Neuron (in vitro differentiated cells): Measurements from ENCODE around the gene STX16.

ENCODE experiments used
- H2AFZ ChIP-seq: one replicate; pipeline ENCODE4 v1.6.1; 2013; ENCODE audit warnings: low read depth, mild to moderate bottlenecking, inconsistent platforms, low read length, moderate library complexity
- H3K27me3 ChIP-seq: one replicate; pipeline ENCODE4 v1.6.1; 2013; ENCODE audit warnings: low read length; ENCODE audit not compliant: insufficient read depth
- H3K36me3 ChIP-seq: one replicate; pipeline ENCODE4 v1.6.1; 2013; ENCODE audit warnings: low read length; ENCODE audit not compliant: insufficient read depth
- H3K4me1 ChIP-seq: one replicate; pipeline ENCODE4 v1.6.1; 2013; ENCODE audit warnings: low read length; ENCODE audit not compliant: insufficient read depth
- H3K4me3 ChIP-seq: 2 replicates; pipeline ENCODE4 v1.5.1; 2013; ENCODE audit warnings: mild to moderate bottlenecking, low read length, moderate library complexity
- H3K9me3 ChIP-seq: one replicate; pipeline ENCODE4 v1.6.1; 2013; ENCODE audit warnings: low read length

STX16 gene

DNA sequence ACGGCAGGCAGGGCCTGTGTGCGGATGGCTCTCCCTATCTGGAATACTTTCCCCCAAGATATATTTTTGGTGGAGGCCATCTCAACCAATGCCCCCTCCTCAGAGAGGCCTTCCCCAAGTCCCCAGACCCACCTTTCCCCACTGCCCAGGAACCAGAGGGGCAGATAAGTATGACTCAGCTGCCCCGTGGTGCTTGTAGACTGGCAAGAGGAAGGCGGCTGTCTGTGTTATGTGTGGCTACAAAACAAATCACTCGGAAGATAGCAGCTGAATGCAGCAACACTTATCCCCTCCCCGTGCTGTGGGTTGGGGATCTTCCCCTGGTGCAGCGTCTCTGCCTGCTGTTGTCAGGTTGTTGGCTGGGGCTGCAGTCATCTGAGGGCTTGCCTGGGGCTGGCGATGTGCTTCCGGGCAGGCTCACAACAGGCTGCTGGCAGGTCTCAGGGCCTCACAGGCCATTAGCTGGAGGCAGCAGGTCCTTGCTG lies 48.6 kb downstream of the STX16 start:
- H3K27me3 ChIP-seq, result no peaks in the 10 kb centered on the region
- H2AFZ ChIP-seq, result no peak overlapping the region
- no peak overlapping the region for H3K4me3 ChIP-seq
- peaks cover 70% of the 10 kb centered on the region for H3K36me3 ChIP-seq
- H3K9me3 ChIP-seq, result peaks cover 7% of the 10 kb centered on the region
- H3K4me1 ChIP-seq, result no peaks in the 10 kb centered on the region

DNA sequence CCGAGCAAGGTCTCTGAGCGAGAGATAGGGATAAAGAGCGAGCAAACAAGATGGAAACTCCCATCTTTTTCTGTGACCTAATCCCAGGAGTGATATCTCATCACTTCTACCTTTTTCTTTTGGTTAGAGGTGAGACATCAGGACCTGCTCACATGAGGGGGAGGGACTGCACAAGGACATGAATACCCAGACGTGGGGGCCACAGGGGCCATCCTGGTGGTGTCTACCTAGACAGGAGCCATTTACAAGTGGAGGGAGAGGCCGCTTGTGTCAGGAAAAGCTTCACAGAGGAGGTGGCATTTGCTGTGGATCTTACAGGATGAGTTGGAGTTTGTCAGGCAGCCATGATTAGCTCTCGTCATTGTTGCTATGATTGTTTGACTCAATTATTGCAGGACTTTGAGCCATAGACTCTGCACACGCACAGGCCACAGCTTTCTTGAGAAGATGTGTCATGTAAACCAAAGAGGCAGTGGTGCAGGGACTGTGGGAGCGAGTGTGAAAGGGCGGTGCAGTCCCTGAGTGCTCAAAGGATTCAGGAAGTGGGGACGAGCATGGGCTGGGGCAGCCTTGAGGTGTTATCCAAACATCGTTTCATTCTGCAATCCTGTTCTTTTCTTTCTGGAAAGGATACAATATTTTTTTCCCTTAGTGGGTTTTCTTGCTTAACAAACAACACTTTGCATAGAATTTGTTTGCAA lies 49.2 kb downstream of the STX16 start:
- H3K27me3 ChIP-seq, result no peaks in the 10 kb centered on the region
- H3K36me3 ChIP-seq, result peaks cover 72% of the 10 kb centered on the region
- H3K9me3 ChIP-seq, result peaks cover 7% of the 10 kb centered on the region
- H3K4me1 ChIP-seq, result no peaks in the 10 kb centered on the region
- no peak overlapping the region for H3K4me3 ChIP-seq
- no peak overlapping the region for H2AFZ ChIP-seq

DNA sequence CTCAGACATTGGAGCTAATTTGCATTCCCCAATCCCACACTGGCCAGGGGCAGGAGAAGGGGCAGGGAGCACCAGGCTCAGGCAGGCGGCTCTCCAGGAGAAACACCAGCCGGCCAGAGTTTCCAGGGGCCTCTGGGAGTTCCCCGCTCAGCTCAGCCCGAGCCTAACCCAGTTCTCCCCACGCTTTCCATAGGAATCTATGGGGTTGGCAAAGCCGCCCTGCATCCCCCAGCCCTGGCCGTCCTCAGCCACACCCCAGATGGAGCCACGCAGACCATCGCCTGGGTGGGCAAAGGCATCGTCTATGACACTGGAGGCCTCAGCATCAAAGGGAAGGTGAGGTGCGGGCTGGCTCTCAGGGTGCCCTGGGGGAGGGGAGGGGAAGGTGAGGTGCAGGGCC lies 49.7 kb downstream of the STX16 start:
- no peak overlapping the region for H2AFZ ChIP-seq
- peaks cover 70% of the 10 kb centered on the region for H3K36me3 ChIP-seq
- no peak overlapping the region for H3K4me3 ChIP-seq
- no peaks in the 10 kb centered on the region for H3K4me1 ChIP-seq
- no peaks in the 10 kb centered on the region for H3K27me3 ChIP-seq
- peaks cover 7% of the 10 kb centered on the region for H3K9me3 ChIP-seq

GRCh38 chr20:58701431-58702160 lies 50.5 kb downstream of the STX16 start:
- H3K36me3 ChIP-seq, result peaks cover 62% of the 10 kb centered on the region
- H2AFZ ChIP-seq, result no peak overlapping the region
- no peaks in the 10 kb centered on the region for H3K27me3 ChIP-seq
- peaks cover 7% of the 10 kb centered on the region for H3K9me3 ChIP-seq
- no peak overlapping the region for H3K4me3 ChIP-seq
- H3K4me1 ChIP-seq, result no peaks in the 10 kb centered on the region

- Histone ChIP-seq H3K36me3 (peaks cover 57% of the 10 kb centered on the region), H2AFZ (no peak overlapping the region), H3K4me1 (no peaks in the 10 kb centered on the region), H3K27me3 (no peaks in the 10 kb centered on the region), H3K4me3 (no peak overlapping the region), H3K9me3 (peaks cover 7% of the 10 kb centered on the region)
Measured at GRCh38 chr20:58702161-58702510, 51.1 kb downstream of the STX16 start.

GRCh38 chr20:58702859-58703648 lies 52.0 kb downstream of the STX16 start:
- H3K36me3 ChIP-seq, result peaks cover 53% of the 10 kb centered on the region
- H3K9me3 ChIP-seq, result peaks cover 7% of the 10 kb centered on the region
- no peaks in the 10 kb centered on the region for H3K27me3 ChIP-seq
- no peaks in the 10 kb centered on the region for H3K4me1 ChIP-seq
- H3K4me3 ChIP-seq, result no peak overlapping the region
- no peak overlapping the region for H2AFZ ChIP-seq

- H3K9me3 ChIP-seq, result peaks cover 7% of the 10 kb centered on the region
- H3K36me3 ChIP-seq, result peaks cover 50% of the 10 kb centered on the region
- H3K27me3 ChIP-seq, result no peaks in the 10 kb centered on the region
- H3K4me1 ChIP-seq, result no peaks in the 10 kb centered on the region
- no peak overlapping the region for H2AFZ ChIP-seq
- no peak overlapping the region for H3K4me3 ChIP-seq
Measured at GRCh38 chr20:58703765-58704371, 52.8 kb downstream of the STX16 start.

- peaks cover 38% of the 10 kb centered on the region for H3K36me3 ChIP-seq
- H2AFZ ChIP-seq, result no peak overlapping the region
- no peaks in the 10 kb centered on the region for H3K27me3 ChIP-seq
- H3K9me3 ChIP-seq, result peaks cover 7% of the 10 kb centered on the region
- no peaks in the 10 kb centered on the region for H3K4me1 ChIP-seq
- H3K4me3 ChIP-seq, result no peak overlapping the region
Measured at GRCh38 chr20:58705208-58705926, 54.3 kb downstream of the STX16 start.

- H3K9me3 ChIP-seq, result peaks cover 7% of the 10 kb centered on the region
- peaks cover 36% of the 10 kb centered on the region for H3K36me3 ChIP-seq
- H3K27me3 ChIP-seq, result no peaks in the 10 kb centered on the region
Measured at GRCh38 chr20:58706150-58706892, 55.2 kb downstream of the STX16 start.

GRCh38 chr20:58706975-58707681 lies 56.0 kb downstream of the STX16 start:
- no peak overlapping the region for H2AFZ ChIP-seq
- no peak overlapping the region for H3K4me3 ChIP-seq
- H3K9me3 ChIP-seq, result peaks cover 7% of the 10 kb centered on the region
- H3K4me1 ChIP-seq, result no peaks in the 10 kb centered on the region
- H3K36me3 ChIP-seq, result peaks cover 28% of the 10 kb centered on the region
- no peaks in the 10 kb centered on the region for H3K27me3 ChIP-seq

More at GRCh38 chr20:58706150-58706892, 55.2 kb downstream of the STX16 start:
- no peak overlapping the region for H3K4me3 ChIP-seq
- H3K4me1 ChIP-seq, result no peaks in the 10 kb centered on the region
- no peak overlapping the region for H2AFZ ChIP-seq

- Histone ChIP-seq H3K9me3 (peaks cover 7% of the 10 kb centered on the region), H2AFZ (no peak overlapping the region)
Measured at GRCh38 chr20:58707770-58708169, 56.7 kb downstream of the STX16 start.

More at GRCh38 chr20:58707770-58708169, 56.7 kb downstream of the STX16 start:
- Histone ChIP-seq H3K4me3 (no peak overlapping the region), H3K4me1 (no peaks in the 10 kb centered on the region), H3K27me3 (no peaks in the 10 kb centered on the region), H3K36me3 (peaks cover 21% of the 10 kb centered on the region)
